GM12878 (cell line): ENCODE measurements around the gene NFATC3. TPM values are rescaled to one million over a fixed set of nuclear protein-coding genes. Genes with fewer than 3 reads are reported as not detected.

Source experiments
- ATAC-seq: fragments of 200-7000 bp; cut with Tn5 transposase; 3 replicates; pipeline ENCODE4 v1.9.1; 2020; ENCODE audit warnings: mild to moderate bottlenecking, moderate library complexity
- BruUV-seq: library from RNA; stranded (reverse); fragments of 400-500 nt; replicated peaks from 2 replicates; lab custom pipeline; 2021; lab: Mats Ljungman, UMichigan
- CTCF ChIA-PET: fragments of 300-600 bp; sonication (Branson Sonifier 250); formaldehyde crosslinking; extraction: SDS; loops from one replicate; lab custom pipeline; 2021; ENCODE audit warnings: inconsistent platforms; lab: Yijun Ruan, JAX
- POLR2A ChIA-PET: fragments of 350-600 bp; formaldehyde crosslinking; extraction: SDS; loops from one replicate; lab custom pipeline; 2021; ENCODE audit warnings: inconsistent platforms; lab: Charles Lee
- RAD21 ChIA-PET: fragments of 300-600 bp; sonication (Branson Sonifier 250); formaldehyde crosslinking; loops from one replicate; lab custom pipeline; 2023; ENCODE audit warnings: antibody characterized with exemption; ENCODE audit not compliant: unreplicated experiment; lab: Charles Lee
- SMC1A ChIA-PET: fragments of 300-600 bp; sonication (Branson Sonifier 250); formaldehyde crosslinking; loops from one replicate; lab custom pipeline; 2023; ENCODE audit not compliant: unreplicated experiment, uncharacterized antibody; lab: Charles Lee
- DNase-seq: peaks from one replicate; pipeline ENCODE4 v3.0.0-alpha.2; 2011; ENCODE audit warnings: low read depth, low spot score
- FAIRE-seq: peaks from 3 replicates; lab custom pipeline; 2011; peaks lifted over from hg19 to GRCh38; lab: Jason Lieb, UNC
- H2AFZ ChIP-seq: 2 replicates; pipeline ENCODE4 v1.6.0; 2011; ENCODE audit warnings: low read depth, low read length, control low read depth; ENCODE audit not compliant: control insufficient read depth
- H3K27ac ChIP-seq: 2 replicates; pipeline ENCODE4 v1.5.1; 2011; ENCODE audit warnings: control low read depth; ENCODE audit not compliant: control insufficient read depth, insufficient read depth
- H3K27me3 ChIP-seq, 2 experiments: replicated peaks in 1 of 2; 2 replicates each; pipeline versions ENCODE4 v1.6.0 to v1.6.1; 2011; ENCODE audit warnings: low read length in 1 of 2; ENCODE audit not compliant: control insufficient read depth in 2 of 2, insufficient read depth in 2 of 2
- H3K36me3 ChIP-seq, 2 experiments: 2 replicates each; pipeline ENCODE4 v1.5.1; 2011; ENCODE audit warnings: low read length in 1 of 2; ENCODE audit not compliant: control insufficient read depth in 2 of 2, insufficient read depth in 2 of 2
- H3K4me1 ChIP-seq: 2 replicates; pipeline ENCODE4 v1.6.1; 2011; ENCODE audit warnings: mild to moderate bottlenecking, low read length, moderate library complexity, mixed read lengths; ENCODE audit not compliant: control insufficient read depth, insufficient read depth
- H3K4me2 ChIP-seq: 2 replicates; pipeline ENCODE4 v1.6.0; 2011; ENCODE audit warnings: control low read depth; ENCODE audit not compliant: control insufficient read depth, insufficient read depth
- H3K4me3 ChIP-seq: fragments of 200-600 bp; sonication (generic); 2 replicates; pipeline ENCODE4 v1.5.1; 2016
- H3K79me2 ChIP-seq: 2 replicates; pipeline ENCODE4 v1.6.0; 2011; ENCODE audit warnings: low read length; ENCODE audit not compliant: control insufficient read depth, insufficient read depth
- H3K9ac ChIP-seq: 2 replicates; pipeline ENCODE4 v1.8.0; 2011; ENCODE audit warnings: low read length, control low read depth, mixed read lengths; ENCODE audit not compliant: control insufficient read depth, insufficient read depth
- H3K9me3 ChIP-seq: replicated peaks from 3 replicates; pipeline ENCODE4 v1.5.1; 2011; ENCODE audit warnings: mild to moderate bottlenecking, low read length; ENCODE audit not compliant: control insufficient read depth, insufficient read depth
- H4K20me1 ChIP-seq: 2 replicates; pipeline ENCODE4 v1.6.0; 2011; ENCODE audit not compliant: control insufficient read depth, insufficient read depth
- BACH1 ChIP-seq: fragments of 450-650 bp; IDR thresholded peaks from 2 replicates; pipeline ENCODE4 v1.6.1; 2017; ENCODE audit warnings: mild to moderate bottlenecking, borderline replicate concordance
- DPF2 ChIP-seq: fragments of 450-650 bp; IDR thresholded peaks from 2 replicates; pipeline ENCODE4 v1.6.1; 2017; ENCODE audit warnings: mild to moderate bottlenecking
- ELK1 ChIP-seq: IDR thresholded peaks from 2 replicates; pipeline ENCODE4 v1.6.1; 2012; ENCODE audit warnings: low read depth, low read length, improper control_type of control experiment
- IRF5 ChIP-seq: fragments of 450-650 bp; IDR thresholded peaks from 2 replicates; pipeline ENCODE4 v1.6.1; 2017; ENCODE audit warnings: borderline replicate concordance
- JUND ChIP-seq: IDR thresholded peaks from 2 replicates; pipeline ENCODE4 v1.6.1; 2012; ENCODE audit warnings: low read depth, mild to moderate bottlenecking, low read length, improper control_type of control experiment, moderate library complexity
- KDM1A ChIP-seq: fragments of 200-600 bp; sonication (generic); IDR thresholded peaks from 2 replicates; pipeline ENCODE4 v1.6.1; 2016; ENCODE audit warnings: borderline replicate concordance
- MEF2A ChIP-seq: IDR thresholded peaks from 2 replicates; pipeline ENCODE4 v1.6.1; 2011; ENCODE audit warnings: low read depth, mild to moderate bottlenecking, low read length, moderate library complexity; ENCODE audit not compliant: insufficient read depth
- MXI1 ChIP-seq: fragments of 150-350 bp; IDR thresholded peaks from 2 replicates; pipeline ENCODE4 v1.6.1; 2011; ENCODE audit warnings: low read depth, mild to moderate bottlenecking, inconsistent platforms, low read length, improper control_type of control experiment
- MYB ChIP-seq: fragments of 150-350 bp; IDR thresholded peaks from 2 replicates; pipeline ENCODE4 v1.6.1; 2014; ENCODE audit warnings: mild to moderate bottlenecking, low read depth, low read length, borderline replicate concordance
- RAD51 ChIP-seq: fragments of 450-650 bp; IDR thresholded peaks from 2 replicates; pipeline ENCODE4 v1.6.1; 2016; ENCODE audit warnings: moderate library complexity, mild to moderate bottlenecking, inconsistent platforms
- WGBS: methylation state at CpG from one replicate; pipeline ENCODE4 v1.1.6; 2016; ENCODE audit warnings: low lambda C conversion rate; ENCODE audit not compliant: insufficient replicate concordance, insufficient coverage; ENCODE audit errors: missing lambda C conversion rate; 5-methylcytosine and 5-hydroxymethylcytosine counted together
- in situ Hi-C: fragments of 300-500 bp; cut with MboI; formaldehyde crosslinking; loops from 9 replicates; pipeline ENCODE4 v1.14.3; 2018; ENCODE audit warnings: mixed read lengths
- intact Hi-C: fragments of 100-400 bp; cut with micrococcal nuclease; formaldehyde crosslinking; loops from one replicate; pipeline ENCODE4 v1.14.2; 2022; ENCODE audit not compliant: unreplicated experiment
- polyA plus RNA-seq, 11 experiments: library from polyadenylated mRNA; depleted of rRNA in 4 of 11; unstranded in 6 of 11; stranded (reverse) in 5 of 11; fragments of >200 nt; fragmentation: Nextera tagmentation in 4 of 11; fragmentation: Illumina TruSeq in 1 of 11; extraction: Ambion mirVana in 4 of 11; extraction: Trizol in 1 of 11; gene quantifications; 1 replicate in 1 of 11; 2 replicates in 10 of 11; pipeline versions ENCODE4 v1.2.1 to v1.2.3, GENCODE V29; 2011 to 2016; ENCODE audit warnings: inconsistent platforms in 2 of 11, missing spikeins in 2 of 11, low read depth in 1 of 11
- total RNA-seq, 4 experiments: library from RNA; depleted of rRNA in 3 of 4; stranded (reverse); fragments of >200 nt in 3 of 4; fragmentation: Illumina TruSeq in 1 of 4; extraction: Trizol in 1 of 4; gene quantifications; 2 replicates each; pipeline versions ENCODE4 v1.2.1 to v1.2.3, GENCODE V29; 2013 to 2021
- TF ChIP-seq, protein P1 (sequence below), 3 experiments: IDR thresholded peaks in 2 of 3; conservative IDR thresholded peaks in 1 of 3; 2 replicates each; pipeline ENCODE4 v1.5.1; 2011; ENCODE audit warnings: low read depth in 3 of 3, low read length in 3 of 3, mild to moderate bottlenecking in 3 of 3, control low read depth in 2 of 3, moderate library complexity in 2 of 3, inconsistent platforms in 1 of 3, mixed read lengths in 1 of 3; ENCODE audit not compliant: control insufficient read depth in 2 of 3, insufficient read depth in 1 of 3; ENCODE audit errors: extremely low read depth in 1 of 3

Gene NFATC3
- total and polyA plus RNA-seq, 10 of the 15 experiments (the other 5 are each of a cell fraction or from before 2014, with no cell fraction given) = 4.2 to 37.6 (median 24.9) TPM

GRCh38 chr16:68128577-68129305 lies 43.6 kb downstream of the NFATC3 start:
- H2AFZ ChIP-seq = no peak overlapping the region
- SMC1A ChIA-PET = interaction anchor here (0.9 to 1.8 kb wide), 7 partner anchors 8 to 101 kb away, joined by 3 to 5 read pairs (median 3); no protein-coding TSS in a partner anchor
- TF ChIP-seq JUND (no peak), MEF2A (no peak), ELK1 (no peak), IRF5 (no peak), KDM1A (no peak), BACH1 (no peak), DPF2 (no peak), MXI1 (no peak), MYB (no peak), RAD51 (no peak)
- TF ChIP-seq, protein P1, sequence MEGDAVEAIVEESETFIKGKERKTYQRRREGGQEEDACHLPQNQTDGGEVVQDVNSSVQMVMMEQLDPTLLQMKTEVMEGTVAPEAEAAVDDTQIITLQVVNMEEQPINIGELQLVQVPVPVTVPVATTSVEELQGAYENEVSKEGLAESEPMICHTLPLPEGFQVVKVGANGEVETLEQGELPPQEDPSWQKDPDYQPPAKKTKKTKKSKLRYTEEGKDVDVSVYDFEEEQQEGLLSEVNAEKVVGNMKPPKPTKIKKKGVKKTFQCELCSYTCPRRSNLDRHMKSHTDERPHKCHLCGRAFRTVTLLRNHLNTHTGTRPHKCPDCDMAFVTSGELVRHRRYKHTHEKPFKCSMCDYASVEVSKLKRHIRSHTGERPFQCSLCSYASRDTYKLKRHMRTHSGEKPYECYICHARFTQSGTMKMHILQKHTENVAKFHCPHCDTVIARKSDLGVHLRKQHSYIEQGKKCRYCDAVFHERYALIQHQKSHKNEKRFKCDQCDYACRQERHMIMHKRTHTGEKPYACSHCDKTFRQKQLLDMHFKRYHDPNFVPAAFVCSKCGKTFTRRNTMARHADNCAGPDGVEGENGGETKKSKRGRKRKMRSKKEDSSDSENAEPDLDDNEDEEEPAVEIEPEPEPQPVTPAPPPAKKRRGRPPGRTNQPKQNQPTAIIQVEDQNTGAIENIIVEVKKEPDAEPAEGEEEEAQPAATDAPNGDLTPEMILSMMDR (IDR thresholded peaks at IDR 0.05 in 2 of 3, conservative IDR thresholded peaks at IDR 0.05 in 1 of 3; ENCODE audit: control insufficient read depth in 2 of 3, extremely low read depth in 1 of 3, insufficient read depth in 1 of 3, low read depth in 3 of 3, low read length in 3 of 3) = no peak
- DNase-seq (no peak), ATAC-seq (no peak), FAIRE-seq (no peak)
- in situ Hi-C loops = no loop called here
- 93% methylated on average over 6 of the region's 6 CpGs for WGBS
- no peak overlapping the region for H3K4me2 ChIP-seq
- H3K36me3 ChIP-seq = peaks cover 0 to 1% of the 10 kb centered on the region in 2 experiments; a peak in 1 of 4 replicates
- RAD21 ChIA-PET = interaction anchor here (2.3 kb wide), 1 partner anchor 9 kb away, joined by 7 read pairs; no protein-coding TSS in a partner anchor
- POLR2A ChIA-PET = interaction anchor here (1.0 to 1.4 kb wide), 2 partner anchors 57 to 88 kb away, joined by 4 to 5 read pairs; no protein-coding TSS in a partner anchor
- CTCF ChIA-PET = interaction anchor here (0.6 to 1.8 kb wide), 7 partner anchors 9 to 312 kb away, joined by 3 to 6 read pairs (median 3); no protein-coding TSS in a partner anchor
- intact Hi-C loops = loop anchor here (5.0 kb wide), 1 partner anchor 41 kb away; the partner anchor contains the start of gene NFATC3
- no peaks in the 10 kb centered on the region for H3K9me3 ChIP-seq
- H3K4me3 ChIP-seq = no peak overlapping the region
- H4K20me1 ChIP-seq = no peaks in the 10 kb centered on the region
- H3K27ac ChIP-seq = no peak overlapping the region
- H3K4me1 ChIP-seq = peaks cover 11% of the 10 kb centered on the region
- peaks cover 11% of the 10 kb centered on the region for H3K79me2 ChIP-seq
- no TSS peak for BruUV-seq
- H3K9ac ChIP-seq = no peak overlapping the region
- no peaks in the 10 kb centered on the region for H3K27me3 ChIP-seq
